Spleen (tissue), 11 donors: ENCODE measurements around the gene MUC5B. TPM values are rescaled to one million over a fixed set of nuclear protein-coding genes. Genes with fewer than 3 reads are reported as not detected.

ENCODE experiments used
- DNase-seq: peaks from one replicate; pipeline ENCODE4 v3.0.0-alpha.2; 2020
- H3K27ac ChIP-seq, 8 donors: fragments of 200-600 bp; sonication (generic) in 7 of 8; 1 replicate in 4 of 8; 2 replicates in 4 of 8; pipeline versions ENCODE4 v1.5.0 to v1.8.0; 2016 to 2021; ENCODE audit warnings: inconsistent platforms in 4 of 8, mild to moderate bottlenecking in 4 of 8, moderate library complexity in 1 of 8
- H3K27me3 ChIP-seq, 7 donors: fragments of 200-600 bp; sonication (generic) in 6 of 7; replicated peaks in 1 of 7; 1 replicate in 4 of 7; 2 replicates in 3 of 7; pipeline versions ENCODE4 v1.5.0 to v1.8.0; 2016 to 2021; ENCODE audit warnings: inconsistent platforms in 3 of 7, mild to moderate bottlenecking in 1 of 7
- H3K36me3 ChIP-seq, 6 donors: fragments of 200-600 bp; sonication (generic) in 5 of 6; 1 replicate in 4 of 6; 2 replicates in 2 of 6; pipeline versions ENCODE4 v1.5.0 to v1.8.0; 2016 to 2021; ENCODE audit warnings: inconsistent platforms in 2 of 6
- H3K4me1 ChIP-seq, 6 donors: fragments of 200-600 bp; sonication (generic) in 5 of 6; 1 replicate in 3 of 6; 2 replicates in 3 of 6; pipeline versions ENCODE4 v1.5.0 to v1.8.0; 2016 to 2021; ENCODE audit warnings: inconsistent platforms in 3 of 6
- H3K4me3 ChIP-seq, 8 donors: fragments of 200-600 bp; sonication (generic) in 7 of 8; 1 replicate in 4 of 8; 2 replicates in 4 of 8; pipeline versions ENCODE4 v1.5.0 to v1.8.0; 2016 to 2021; ENCODE audit warnings: inconsistent platforms in 4 of 8, mild to moderate bottlenecking in 4 of 8, moderate library complexity in 2 of 8
- H3K9me3 ChIP-seq, 8 donors: fragments of 200-600 bp; sonication (generic) in 7 of 8; 1 replicate in 4 of 8; 2 replicates in 4 of 8; pipeline versions ENCODE4 v1.5.0 to v1.8.0; 2016 to 2021; ENCODE audit warnings: inconsistent platforms in 4 of 8
- POLR2A ChIP-seq, 3 donors: fragments of 450-650 bp; IDR thresholded peaks; one replicate each; pipeline ENCODE4 v1.5.1; 2017; ENCODE audit warnings: antibody characterized with exemption in 3 of 3, mild to moderate bottlenecking in 1 of 3
- POLR2AphosphoS5 ChIP-seq, 3 donors: sonication (generic); formaldehyde crosslinking; IDR thresholded peaks; one replicate each; pipeline ENCODE4 v1.5.1; 2017; ENCODE audit warnings: antibody characterized with exemption in 3 of 3
- WGBS, 5 donors: extraction: QIAGEN DNeasy Blood & Tissue Kit in 3 of 5; methylation state at CpG; one replicate each; pipeline versions ENCODE4 v1.1.5 to v1.1.7; 2013 to 2018; 5-methylcytosine and 5-hydroxymethylcytosine counted together
- intact Hi-C: fragments of 100-400 bp; cut with DNase I; formaldehyde crosslinking; loops from one replicate; pipeline ENCODE4 v1.15.0; 2023; ENCODE audit warnings: low total_unique reads
- polyA plus RNA-seq, 3 donors: library from polyadenylated mRNA; stranded (reverse); fragments of 200-250 nt; gene quantifications; one replicate each; pipeline ENCODE4 v1.2.1, GENCODE V29; 2013
- total RNA-seq, 7 donors: library from RNA; depleted of rRNA in 3 of 7; stranded (reverse); fragments of >200 nt in 3 of 7; fragmentation: NEBNext Ultra II Directional in 4 of 7; extraction: Animal tissue kit (Norgen Biotek cat#: 25700) in 4 of 7; gene quantifications; one replicate each; pipeline versions ENCODE4 v1.1.0 to v1.2.1, GENCODE V29; 2016 to 2021
- TF ChIP-seq, protein P1 (sequence below), 11 experiments: fragments of 200-600 bp in 7 of 11; fragments of 450-650 bp in 4 of 11; sonication (generic) in 4 of 11; IDR thresholded peaks in 8 of 11; conservative IDR thresholded peaks in 3 of 11; 1 replicate in 7 of 11; 2 replicates in 4 of 11; pipeline versions ENCODE4 v1.4.0 to v1.8.0; 2016 to 2021; ENCODE audit warnings: antibody characterized with exemption in 11 of 11, inconsistent platforms in 4 of 11, mild to moderate bottlenecking in 1 of 11
- donor health status: healthy with polysubstance abuse.
- donor health status: DM: no; HTN: no; CAD: no; lungs with moderate emphysema.
- donor health status: DM: no; HTN: no; CAD: no.
- donor health status: Bipolar disorder and iron deficiency.
- donor health status: healthy.
- donor health status: DM: no; HTN: no; CAD: no.
- donor health status: DM: yes; HTN: yes; CAD: no.

The MUC5B gene
- total and polyA plus RNA-seq, 10 donors, result under 0.01 to 0.09 (median under 0.01) TPM; not detected in 7

DNA sequence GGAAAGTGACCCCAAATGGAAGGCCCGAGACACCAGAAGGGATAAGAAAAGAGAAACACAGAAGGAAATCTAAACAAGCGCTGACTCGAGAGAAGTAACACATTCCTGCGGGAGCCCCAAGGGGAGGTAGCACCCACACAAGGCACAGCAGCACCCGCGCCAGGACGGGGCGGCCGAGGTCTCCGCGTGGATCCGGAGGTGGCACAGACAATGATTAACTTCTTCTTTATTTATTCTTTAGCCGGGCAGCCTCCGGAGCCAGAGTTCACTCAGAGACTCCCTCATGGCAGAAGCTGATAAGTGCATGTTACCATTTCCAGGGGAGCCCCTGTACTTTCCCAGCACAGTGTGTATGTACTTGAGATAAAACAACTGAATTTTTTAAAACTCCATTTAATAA is 81.5 kb downstream of the MUC5B start:
- Histone ChIP-seq H3K9me3 (no peaks in the 10 kb centered on the region), H3K4me1 (peaks cover 44 to 96% (median 81%) of the 10 kb centered on the region in 6 donors), H3K4me3 (no peak overlapping the region), H3K27ac (peak overlapping the region in 6 of 8 donors; percentile 13 to 63 (median 56)), H3K27me3 (no peaks in the 10 kb centered on the region), H3K36me3 (peaks cover 0 to 75% (median 17%) of the 10 kb centered on the region in 6 donors)
- peak; percentile 71 for DNase-seq
- intact Hi-C loops, result loop anchor here (10.0 kb wide), 1 partner anchor 220 kb away; no protein-coding TSS in a partner anchor
- peak in 1 of 3 donors; percentile 39 for TF ChIP-seq POLR2AphosphoS5 (IDR thresholded peaks at IDR 0.05)
- TF ChIP-seq, protein P1, sequence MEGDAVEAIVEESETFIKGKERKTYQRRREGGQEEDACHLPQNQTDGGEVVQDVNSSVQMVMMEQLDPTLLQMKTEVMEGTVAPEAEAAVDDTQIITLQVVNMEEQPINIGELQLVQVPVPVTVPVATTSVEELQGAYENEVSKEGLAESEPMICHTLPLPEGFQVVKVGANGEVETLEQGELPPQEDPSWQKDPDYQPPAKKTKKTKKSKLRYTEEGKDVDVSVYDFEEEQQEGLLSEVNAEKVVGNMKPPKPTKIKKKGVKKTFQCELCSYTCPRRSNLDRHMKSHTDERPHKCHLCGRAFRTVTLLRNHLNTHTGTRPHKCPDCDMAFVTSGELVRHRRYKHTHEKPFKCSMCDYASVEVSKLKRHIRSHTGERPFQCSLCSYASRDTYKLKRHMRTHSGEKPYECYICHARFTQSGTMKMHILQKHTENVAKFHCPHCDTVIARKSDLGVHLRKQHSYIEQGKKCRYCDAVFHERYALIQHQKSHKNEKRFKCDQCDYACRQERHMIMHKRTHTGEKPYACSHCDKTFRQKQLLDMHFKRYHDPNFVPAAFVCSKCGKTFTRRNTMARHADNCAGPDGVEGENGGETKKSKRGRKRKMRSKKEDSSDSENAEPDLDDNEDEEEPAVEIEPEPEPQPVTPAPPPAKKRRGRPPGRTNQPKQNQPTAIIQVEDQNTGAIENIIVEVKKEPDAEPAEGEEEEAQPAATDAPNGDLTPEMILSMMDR (IDR thresholded peaks at IDR 0.05 in 8 of 11, conservative IDR thresholded peaks at IDR 0.05 in 3 of 11), result no peak
- 89 to 92% (median 90%) methylated on average over 14 of the region's 14 CpGs for WGBS, 5 donors

DNA sequence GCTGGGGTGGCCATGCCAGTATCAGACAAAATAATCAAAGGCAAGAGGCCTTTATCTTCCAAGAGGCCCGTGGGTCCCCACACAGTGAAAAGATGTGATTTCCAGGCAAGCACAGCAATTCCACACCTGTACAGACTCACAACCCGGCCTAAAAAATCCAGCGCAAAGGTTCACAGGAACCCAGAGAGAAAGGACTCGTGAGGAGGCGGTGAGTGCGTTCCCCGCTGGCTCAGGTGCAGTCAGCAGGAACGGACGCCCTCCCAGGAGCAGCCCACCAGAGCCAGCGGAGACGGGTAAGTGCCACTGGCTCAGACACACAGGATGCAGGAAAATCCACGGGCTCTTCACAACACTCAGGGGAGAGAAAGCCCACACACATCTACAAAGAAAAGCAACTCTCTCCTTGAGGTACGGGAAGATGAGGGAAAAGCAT is 82.2 kb downstream of the MUC5B start:
- Histone ChIP-seq H3K9me3 (no peaks in the 10 kb centered on the region), H3K36me3 (peaks cover 0 to 70% (median 17%) of the 10 kb centered on the region in 6 donors), H3K4me3 (no peak overlapping the region), H3K27ac (no peak overlapping the region), H3K4me1 (peaks cover 45 to 93% (median 80%) of the 10 kb centered on the region in 6 donors), H3K27me3 (no peaks in the 10 kb centered on the region)
- 79 to 92% (median 90%) methylated on average over 13 of the region's 13 CpGs for WGBS, 5 donors
- peak; percentile 64 for DNase-seq
- intact Hi-C loops, result loop anchor here (10.0 kb wide), 1 partner anchor 220 kb away; no protein-coding TSS in a partner anchor
- TF ChIP-seq, protein P1 (IDR thresholded peaks at IDR 0.05 in 8 of 11, conservative IDR thresholded peaks at IDR 0.05 in 3 of 11), result no peak
- TF ChIP-seq POLR2AphosphoS5 (IDR thresholded peaks at IDR 0.05) (peak in 1 of 3 donors; percentile 0), POLR2A (IDR thresholded peaks at IDR 0.05) (no peak)

DNA sequence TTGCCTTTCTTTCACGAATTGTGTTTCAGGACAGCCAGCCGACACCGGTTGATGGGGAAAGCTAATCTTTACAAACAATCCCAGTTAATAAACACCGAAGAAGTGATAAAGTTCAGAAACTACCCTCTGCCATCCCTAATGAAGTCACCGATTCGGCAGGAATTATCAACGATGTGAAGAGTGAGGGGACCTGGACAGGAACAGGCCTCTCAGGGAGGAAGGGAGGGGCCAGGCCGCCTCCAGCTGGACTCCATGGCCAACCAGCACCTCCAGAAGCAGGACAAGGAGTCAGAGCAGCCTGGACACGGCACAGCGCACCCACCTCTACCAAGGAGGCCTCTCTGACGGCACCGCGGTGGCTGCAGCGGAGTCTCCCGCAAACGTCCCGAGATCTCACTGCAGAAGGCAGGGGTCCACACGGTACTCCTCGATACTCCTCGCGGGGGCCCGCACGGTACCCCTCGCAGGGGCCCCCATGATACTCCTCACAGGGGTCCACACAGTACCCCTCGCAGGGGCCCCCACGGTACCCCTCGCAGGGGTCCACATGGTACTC is 82.7 kb downstream of the MUC5B start:
- intact Hi-C loops, result loop anchor here (10.0 kb wide), 1 partner anchor 219 kb away; no protein-coding TSS in a partner anchor
- peak overlapping the region in 1 of 8 donors; percentile 97 for H3K27ac ChIP-seq
- peaks cover 50 to 94% (median 82%) of the 10 kb centered on the region in 6 donors for H3K4me1 ChIP-seq

More for the DNA sequence above, 82.7 kb downstream of the MUC5B start:
- peak; percentile 76 for DNase-seq
- Histone ChIP-seq H3K4me3 (no peak overlapping the region), H3K9me3 (peaks cover 0 to 4% (median 0%) of the 10 kb centered on the region in 8 donors), H3K36me3 (peaks cover 0 to 66% (median 17%) of the 10 kb centered on the region in 6 donors), H3K27me3 (no peaks in the 10 kb centered on the region)
- TF ChIP-seq POLR2A (IDR thresholded peaks at IDR 0.05), result no peak
- TF ChIP-seq, protein P1 (IDR thresholded peaks at IDR 0.05 in 8 of 11, conservative IDR thresholded peaks at IDR 0.05 in 3 of 11), result no peak
- TF ChIP-seq POLR2AphosphoS5 (IDR thresholded peaks at IDR 0.05), result peak in 1 of 3 donors; percentile 21
- WGBS, 5 donors, result 88 to 91% (median 90%) methylated on average over 21 to 27 of the region's 27 CpGs
